HG03060 (cell line): ENCODE data around the gene DENND2A.
A peak's percentile ranks its signal among the peaks of the same experiment; 100 is the strongest.
"Not testable (repeated sequence)": the region's sequence is repeated elsewhere in the genome, so short reads cannot be mapped to it uniquely, and the experiment has no call there.

Experiments used
- ATAC-seq: cut with Tn5 transposase; IDR thresholded peaks from one replicate; pipeline ENCODE4 v1.9.1; 2021; ENCODE audit warnings: low read depth, moderate number of reproducible peaks; ENCODE audit not compliant: unreplicated experiment

DENND2A gene

GRCh38 chr7:140521421-140521820, 119.2 kb downstream of the DENND2A start:
- ATAC-seq: no peak

- no peak for ATAC-seq
Measured at GRCh38 chr7:140519007-140519399, 121.6 kb downstream of the DENND2A start.

DNA sequence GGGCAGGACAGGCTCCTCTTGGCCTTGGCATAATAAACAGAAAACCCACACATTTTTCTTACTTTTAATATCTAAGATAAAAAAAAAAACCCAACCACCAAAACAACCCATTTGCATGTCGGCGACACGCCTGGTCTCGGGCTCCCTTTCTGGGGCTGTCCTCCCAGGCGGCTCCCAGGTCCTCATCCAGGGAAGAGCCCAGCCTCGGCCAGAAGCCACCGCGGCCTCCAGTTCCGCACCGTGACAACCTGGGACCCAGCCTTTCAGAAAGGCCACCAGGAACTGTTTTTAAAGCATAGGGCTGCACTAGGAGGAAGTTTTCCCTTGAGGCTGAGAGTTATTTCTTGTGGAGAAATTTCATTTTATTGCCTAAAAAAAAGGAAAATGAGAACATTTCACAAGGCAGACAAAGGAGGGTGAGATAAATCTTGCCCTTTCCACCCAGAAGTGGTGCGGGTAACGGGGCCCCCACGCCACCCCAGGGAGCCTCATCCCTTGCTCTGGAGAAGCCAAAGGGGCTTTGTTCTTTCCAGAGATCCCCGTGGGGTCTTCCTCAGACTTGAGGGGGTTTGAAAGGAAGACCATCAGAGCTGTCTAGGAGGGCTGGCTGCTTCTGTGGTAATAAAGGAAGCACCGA, 122.1 kb downstream of the DENND2A start:
- ATAC-seq: no peak

- ATAC-seq: no peak
Measured at GRCh38 chr7:140517546-140518369, 122.9 kb downstream of the DENND2A start.

DNA sequence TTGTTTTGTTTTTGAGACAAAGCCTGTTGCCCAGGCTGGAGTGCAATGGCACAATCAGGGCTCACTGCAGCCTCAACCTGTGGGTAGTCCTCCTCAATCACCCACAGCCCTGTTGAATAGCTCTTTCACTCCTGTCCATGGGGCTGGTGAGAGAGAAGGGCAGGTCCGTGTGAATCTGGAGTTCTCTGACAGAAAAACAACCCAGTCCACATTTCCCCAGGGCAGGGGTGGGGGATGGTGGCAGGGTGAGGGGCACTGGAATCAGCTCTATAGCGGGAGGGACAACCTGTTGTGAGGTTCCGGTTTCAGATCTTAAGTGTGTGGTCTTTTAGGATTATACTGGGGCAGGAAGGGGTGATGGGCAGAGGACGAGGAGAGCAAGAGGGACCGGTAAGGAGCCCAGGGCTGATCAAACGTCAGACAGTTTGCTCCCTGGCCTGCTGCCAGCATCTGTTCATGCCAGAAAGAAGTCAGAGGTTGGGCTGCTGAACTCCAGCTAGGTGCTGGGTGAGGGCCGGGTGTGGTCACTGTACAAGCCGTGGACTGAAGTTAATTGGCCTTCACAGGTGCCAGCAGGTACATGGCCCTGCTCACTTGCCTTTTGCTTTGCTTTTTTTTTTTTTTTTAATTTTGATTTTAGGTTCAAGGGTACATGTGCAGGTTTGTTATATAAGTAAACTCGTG, 128.2 kb downstream of the DENND2A start:
- ATAC-seq: no peak

GRCh38 chr7:140509789-140510188, 130.8 kb downstream of the DENND2A start:
- no peak for ATAC-seq

DNA sequence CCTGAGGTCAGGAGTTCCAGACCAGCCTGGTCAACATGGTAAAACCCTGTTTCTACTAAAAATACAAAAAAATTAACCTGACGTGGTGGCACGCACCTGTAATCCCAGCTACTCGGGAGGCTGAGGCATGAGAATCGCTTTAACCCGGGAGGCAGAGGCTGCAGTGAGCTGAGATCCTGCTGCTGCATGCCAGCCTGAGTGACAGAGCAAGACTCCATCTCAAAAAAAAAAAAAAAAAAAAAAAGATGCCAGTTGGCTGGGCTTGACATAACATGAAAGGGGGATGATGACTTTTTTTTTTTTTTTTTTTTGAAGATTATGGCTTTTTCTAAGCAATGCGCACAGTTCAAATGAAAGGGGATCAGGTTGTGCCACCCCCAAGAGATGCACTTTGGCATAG, 133.1 kb downstream of the DENND2A start:
- ATAC-seq: not testable (repeated sequence)

GRCh38 chr7:140506788-140507464, 133.7 kb downstream of the DENND2A start:
- ATAC-seq: no peak

DNA sequence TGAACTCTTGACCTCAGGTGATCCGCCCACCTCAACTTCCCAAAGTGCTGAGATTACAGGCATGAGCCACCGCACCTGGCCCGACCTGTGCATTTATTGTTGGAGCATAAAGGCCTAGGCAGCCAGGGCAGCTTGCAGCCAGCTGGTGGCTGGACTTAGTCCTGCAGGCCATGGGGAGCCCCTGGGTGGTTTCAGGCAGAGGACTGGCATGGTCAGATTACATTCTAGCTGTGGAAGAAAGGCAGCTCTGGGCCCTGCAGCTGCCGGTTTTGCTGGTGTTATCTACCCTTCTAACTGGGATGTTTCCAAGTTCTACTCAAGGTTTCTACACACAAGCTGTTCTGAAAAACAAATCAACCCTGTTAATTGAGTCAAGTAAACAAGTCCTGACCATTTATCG, 138.6 kb downstream of the DENND2A start:
- no peak for ATAC-seq

GRCh38 chr7:140497807-140498206, 142.8 kb downstream of the DENND2A start:
- not testable (repeated sequence) for ATAC-seq

DNA sequence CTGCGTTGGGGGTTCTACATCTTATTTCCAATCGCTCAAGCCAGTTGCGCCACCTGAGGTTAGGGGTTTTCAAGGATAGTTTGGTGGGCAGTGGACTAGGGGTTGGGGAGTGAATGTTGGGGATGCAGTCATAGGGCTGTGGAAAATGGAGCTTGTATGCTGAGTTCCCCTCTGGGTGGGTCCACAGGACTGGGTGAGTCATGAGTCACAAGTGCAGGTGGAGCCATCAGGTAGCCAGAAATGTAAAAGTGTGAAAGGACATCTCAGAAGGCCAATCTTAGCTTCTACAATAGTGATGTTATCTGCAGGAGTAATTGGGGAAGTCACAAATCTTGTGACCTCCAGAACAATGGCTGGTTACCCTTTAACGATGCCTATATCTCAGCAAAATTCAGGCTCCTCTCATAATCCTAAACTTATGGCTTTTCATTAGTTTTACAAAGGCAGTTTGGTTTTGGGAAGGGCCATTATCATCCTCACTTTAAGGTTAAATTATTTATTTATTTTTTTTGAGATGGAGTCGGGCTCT, 143.3 kb downstream of the DENND2A start:
- no peak for ATAC-seq

- no peak for ATAC-seq
Measured at GRCh38 chr7:140495514-140496097, 145.0 kb downstream of the DENND2A start.

DNA sequence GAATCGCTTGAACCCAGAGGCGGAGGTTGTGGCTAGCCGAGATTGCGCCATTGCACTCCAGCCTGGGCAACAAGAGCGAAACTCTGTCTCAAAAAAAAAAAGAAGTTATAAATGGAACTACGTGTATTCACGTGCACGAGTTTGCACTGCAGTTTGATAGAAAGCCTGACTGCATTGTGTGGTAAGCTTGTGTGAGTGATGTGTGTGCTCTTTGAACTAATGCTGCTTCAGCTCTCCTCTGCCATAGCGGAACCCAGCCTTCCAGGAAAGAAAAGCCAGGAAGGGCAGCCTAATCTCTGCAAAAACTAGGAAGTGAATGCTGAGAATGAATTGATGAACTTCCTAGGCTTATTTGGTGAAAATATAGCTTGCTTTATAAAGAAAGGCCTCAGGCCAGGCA, 145.7 kb downstream of the DENND2A start:
- ATAC-seq: no peak

GRCh38 chr7:140489026-140489359, 151.6 kb downstream of the DENND2A start:
- no peak for ATAC-seq

DNA sequence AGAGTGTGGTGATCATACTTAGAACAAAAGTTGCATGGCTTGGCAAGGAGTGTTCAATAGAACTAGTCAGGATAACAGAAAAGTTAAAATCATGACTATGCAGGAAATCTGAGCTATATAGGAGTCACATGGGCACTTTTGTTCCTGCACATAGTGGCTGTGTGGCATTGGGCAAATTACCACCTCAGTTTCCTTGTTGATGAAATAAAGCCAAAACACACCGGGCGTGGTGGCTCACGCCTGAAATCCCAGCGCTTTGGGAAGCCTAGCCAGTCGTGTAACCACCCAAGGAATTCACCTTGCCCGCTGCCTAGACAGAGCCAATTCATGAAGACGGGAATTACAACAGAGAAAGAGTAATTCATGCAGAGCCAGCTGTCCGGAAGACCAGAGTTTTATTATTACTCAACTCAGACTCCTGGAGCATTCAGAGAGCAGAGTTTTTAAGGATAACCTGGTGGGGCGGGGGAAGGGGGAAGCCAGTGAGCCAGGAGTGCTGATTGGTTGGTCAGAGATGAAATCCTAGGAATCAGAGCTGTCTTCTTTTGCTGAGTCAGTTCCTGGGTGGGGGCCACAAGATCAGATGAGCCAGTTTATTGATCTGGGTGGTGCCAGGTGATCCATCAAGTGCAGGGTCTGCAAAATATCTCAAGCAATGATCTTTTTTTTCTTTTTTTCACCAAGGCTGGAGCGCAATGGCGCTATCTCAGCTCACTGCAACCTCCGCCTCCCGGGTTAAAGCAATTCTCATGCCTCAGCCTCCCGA, 154.9 kb downstream of the DENND2A start:
- no peak for ATAC-seq

DNA sequence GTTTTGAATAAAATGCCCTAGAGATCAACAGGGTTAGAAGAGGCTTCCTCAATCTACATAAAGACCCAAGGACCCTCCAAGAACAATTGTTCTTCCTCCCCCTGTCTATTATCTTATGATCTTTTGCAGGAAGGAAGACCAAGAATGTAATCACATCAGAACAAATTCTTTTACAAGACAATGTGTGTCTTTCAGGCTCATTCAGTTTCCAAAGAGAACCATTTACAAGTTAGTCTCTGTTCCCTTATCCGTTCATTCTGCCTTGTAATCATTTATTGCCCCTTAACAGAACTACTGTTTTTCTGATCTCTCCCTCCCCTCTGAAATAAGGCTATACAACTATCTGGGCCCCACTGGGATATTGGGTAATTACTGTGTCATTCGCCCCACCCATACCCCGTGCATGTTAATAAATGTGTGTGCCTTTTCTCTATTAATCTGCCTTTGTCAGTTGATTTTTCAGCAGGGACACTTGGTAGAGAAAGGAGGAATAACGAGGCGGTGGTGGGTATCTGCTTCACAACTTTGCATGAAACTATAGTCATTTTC, 155.6 kb downstream of the DENND2A start:
- ATAC-seq: no peak

GRCh38 chr7:140484479-140484878, 156.1 kb downstream of the DENND2A start:
- no peak for ATAC-seq

DNA sequence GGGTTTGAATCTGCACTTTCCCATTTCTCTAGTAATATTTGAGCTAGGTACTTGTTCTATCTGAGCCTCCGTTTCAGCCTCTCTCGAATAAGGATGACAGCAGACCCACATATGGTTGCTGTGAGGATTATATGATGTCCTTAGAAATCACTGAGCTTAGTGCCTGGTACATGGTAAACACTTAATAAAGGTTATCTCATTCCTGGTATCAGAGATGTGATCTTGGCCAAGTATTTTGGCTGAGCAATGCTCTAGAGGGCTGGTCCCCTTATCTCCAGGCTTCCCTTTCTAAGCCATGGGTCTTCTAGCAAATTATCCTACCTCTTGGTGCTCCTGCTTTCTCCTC, 160.9 kb downstream of the DENND2A start:
- ATAC-seq: no peak

- ATAC-seq: peak; percentile 79
Measured at GRCh38 chr7:140479062-140479738, 161.4 kb downstream of the DENND2A start, which contains the start of gene MKRN1. Gene MKRN1 (minus strand): TSS chr7:140479505. CDS start chr7:140479344, 161 bp downstream.
